Neural progenitor cell (in vitro differentiated cells): ENCODE results near the gene SYT17. TPM values are rescaled to one million over a fixed set of nuclear protein-coding genes. Genes with fewer than 3 reads are reported as not detected.

Experiments
- DNase-seq: peaks from one replicate; pipeline ENCODE4 v3.0.0-alpha.2; 2016; ENCODE audit warnings: low spot score
- H2AFZ ChIP-seq: fragments of 200-600 bp; sonication (generic); replicated peaks from 2 replicates; pipeline ENCODE4 v1.6.1; 2016; ENCODE audit warnings: antibody characterized with exemption
- H3F3A ChIP-seq: fragments of 200-600 bp; sonication (generic); 2 replicates; pipeline ENCODE4 v1.6.1; 2016; ENCODE audit warnings: antibody characterized with exemption, low read depth
- H3K27ac ChIP-seq: fragments of 200-600 bp; sonication (generic); 2 replicates; pipeline ENCODE4 v1.5.1; 2016; ENCODE audit warnings: mild to moderate bottlenecking
- H3K27me3 ChIP-seq: fragments of 200-600 bp; sonication (generic); 2 replicates; pipeline ENCODE4 v1.6.1; 2016; ENCODE audit warnings: mild to moderate bottlenecking, moderate library complexity
- H3K36me3 ChIP-seq: fragments of 200-600 bp; sonication (generic); 2 replicates; pipeline ENCODE4 v1.5.1; 2016
- H3K4me1 ChIP-seq: fragments of 200-600 bp; sonication (generic); 2 replicates; pipeline ENCODE4 v1.6.1; 2016; ENCODE audit warnings: mixed run types
- H3K4me2 ChIP-seq: fragments of 200-600 bp; sonication (generic); 2 replicates; pipeline ENCODE4 v1.6.1; 2016
- H3K4me3 ChIP-seq: fragments of 200-600 bp; sonication (generic); 2 replicates; pipeline ENCODE4 v1.5.1; 2016
- H3K79me2 ChIP-seq: fragments of 200-600 bp; sonication (generic); 2 replicates; pipeline ENCODE4 v1.6.1; 2016; ENCODE audit warnings: low read depth
- H3K9ac ChIP-seq: fragments of 200-600 bp; sonication (generic); 2 replicates; pipeline ENCODE4 v1.6.1; 2016
- H3K9me3 ChIP-seq: fragments of 200-600 bp; sonication (generic); 2 replicates; pipeline ENCODE4 v1.5.1; 2016; ENCODE audit warnings: low read depth
- H4K20me1 ChIP-seq: fragments of 200-600 bp; sonication (generic); 2 replicates; pipeline ENCODE4 v1.6.1; 2016; ENCODE audit warnings: low read depth
- H3K27ac Mint-ChIP-seq: 3 replicates; pipeline ENCODE4 v1.8.0; 2021; ENCODE audit warnings: mixed read lengths
- H3K27me3 Mint-ChIP-seq: 2 replicates; pipeline ENCODE4 v1.8.0; 2022; ENCODE audit warnings: low read depth, mild to moderate bottlenecking, inconsistent platforms, moderate library complexity, mixed read lengths; ENCODE audit not compliant: insufficient read depth
- H3K36me3 Mint-ChIP-seq: 3 replicates; pipeline ENCODE4 v1.8.0; 2021; ENCODE audit warnings: mixed read lengths
- H3K4me1 Mint-ChIP-seq: 3 replicates; pipeline ENCODE4 v1.8.0; 2021; ENCODE audit warnings: mixed read lengths
- H3K4me3 Mint-ChIP-seq: 3 replicates; pipeline ENCODE4 v1.8.0; 2021; ENCODE audit warnings: mild to moderate bottlenecking, moderate library complexity, mixed read lengths
- H3K9me3 Mint-ChIP-seq: 3 replicates; pipeline ENCODE4 v1.8.0; 2020; ENCODE audit warnings: mixed read lengths
- CTCF ChIP-seq: fragments of 200-600 bp; sonication (generic); IDR thresholded peaks from 2 replicates; pipeline ENCODE4 v1.5.1; 2017; ENCODE audit warnings: antibody characterized with exemption, mild to moderate bottlenecking
- EZH2 ChIP-seq: fragments of 200-600 bp; sonication (generic); IDR thresholded peaks from 2 replicates; pipeline ENCODE4 v1.6.1; 2017; ENCODE audit warnings: antibody characterized with exemption, mild to moderate bottlenecking, moderate library complexity
- EZH2phosphoT487 ChIP-seq: fragments of 200-600 bp; sonication (generic); IDR thresholded peaks from 2 replicates; pipeline ENCODE4 v1.6.1; 2017; ENCODE audit warnings: antibody characterized with exemption
- total RNA-seq: library from RNA; depleted of rRNA; stranded (reverse); fragments of >200 nt; gene quantifications from 2 replicates; pipeline ENCODE4 v1.2.3, GENCODE V29; 2015; ENCODE audit warnings: low replicate concordance

SYT17 gene
- total RNA-seq, 1 donor from 2014 or later: 7.2 TPM

DNA sequence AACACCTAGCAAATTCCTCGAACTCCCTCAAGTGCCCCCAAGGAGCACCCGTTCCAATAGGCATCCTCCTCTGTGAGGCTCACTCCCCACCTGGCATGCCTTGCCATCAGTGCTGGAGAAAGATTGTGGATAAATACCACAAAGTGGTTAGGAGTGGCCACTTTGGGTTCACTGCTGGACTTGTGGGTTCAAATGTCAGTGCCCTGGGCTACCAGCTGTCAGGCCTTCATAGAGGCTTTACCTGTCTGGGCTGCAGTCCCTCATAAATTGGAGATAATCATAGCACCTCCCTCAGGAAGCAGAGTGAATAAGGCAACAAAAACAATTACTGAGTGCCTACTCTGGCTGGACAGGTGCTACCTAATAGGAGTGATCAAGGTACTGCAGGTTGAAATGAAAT lies 1.5 kb upstream of the SYT17 start:
- peaks cover 12% of the 10 kb centered on the region for H3K27me3 Mint-ChIP-seq
- Histone ChIP-seq H3K79me2 (no peaks in the 10 kb centered on the region), H3K36me3 (no peaks in the 10 kb centered on the region), H3K27me3 (peaks cover 34% of the 10 kb centered on the region), H3K27ac (no peak overlapping the region), H4K20me1 (peaks cover 8% of the 10 kb centered on the region), H3K4me2 (no peak overlapping the region), H3K9ac (no peak overlapping the region), H3K9me3 (no peaks in the 10 kb centered on the region), H3F3A (peaks cover 5% of the 10 kb centered on the region), H2AFZ (no peak overlapping the region), H3K4me1 (peaks cover 3% of the 10 kb centered on the region), H3K4me3 (no peak overlapping the region)
- no peak overlapping the region for H3K4me3 Mint-ChIP-seq
- H3K9me3 Mint-ChIP-seq: no peaks in the 10 kb centered on the region
- H3K4me1 Mint-ChIP-seq: peaks cover 11% of the 10 kb centered on the region
- TF ChIP-seq CTCF (no peak), EZH2 (no peak), EZH2phosphoT487 (no peak)
- no peak overlapping the region for H3K27ac Mint-ChIP-seq
- H3K36me3 Mint-ChIP-seq: peaks cover 2% of the 10 kb centered on the region
- no peak for DNase-seq

GRCh38 chr16:19168371-19169081 lies 486 bp downstream of the SYT17 start:
- no peak overlapping the region for H3K9ac ChIP-seq
- peaks cover 8% of the 10 kb centered on the region for H4K20me1 ChIP-seq

DNA sequence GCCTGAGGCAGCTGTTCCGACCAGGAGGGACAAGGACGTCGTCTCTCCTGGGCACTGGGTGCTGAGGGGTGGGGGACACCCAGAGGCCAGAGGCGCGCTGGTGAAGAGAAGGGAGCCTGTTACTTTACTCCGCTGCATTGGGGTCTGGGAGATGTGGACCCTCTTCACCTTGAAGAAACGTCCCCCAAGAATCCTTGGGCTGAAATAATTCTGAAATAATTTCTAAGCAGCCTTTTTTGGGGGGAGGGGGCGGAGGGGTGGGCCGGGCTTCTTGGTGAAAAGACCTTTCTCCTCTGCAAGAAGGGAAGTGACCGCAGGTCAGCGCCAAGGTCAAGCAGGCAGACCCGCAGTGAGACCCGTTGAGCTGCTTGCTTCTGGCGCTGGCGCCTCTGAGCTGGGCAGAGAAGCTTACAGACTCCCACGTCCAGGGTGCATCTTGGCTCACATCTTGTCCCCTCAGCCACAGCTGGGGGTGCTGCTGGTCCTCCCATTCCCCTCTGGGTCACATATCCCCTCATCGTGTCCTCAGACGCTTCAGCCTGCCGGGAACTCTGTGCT lies 1.1 kb downstream of the SYT17 start:
- Histone ChIP-seq H3K36me3 (no peaks in the 10 kb centered on the region), H3K27me3 (peaks cover 41% of the 10 kb centered on the region), H2AFZ (peak overlapping the region; percentile 89), H3F3A (peaks cover 5% of the 10 kb centered on the region), H3K4me1 (peaks cover 3% of the 10 kb centered on the region), H4K20me1 (peaks cover 8% of the 10 kb centered on the region), H3K4me3 (peak overlapping the region; percentile 78), H3K9ac (no peak overlapping the region), H3K79me2 (no peaks in the 10 kb centered on the region), H3K9me3 (no peaks in the 10 kb centered on the region), H3K4me2 (peak overlapping the region; percentile 89), H3K27ac (no peak overlapping the region)
- H3K27ac Mint-ChIP-seq: no peak overlapping the region
- TF ChIP-seq CTCF (no peak), EZH2 (no peak), EZH2phosphoT487 (no peak)
- peaks cover 24% of the 10 kb centered on the region for H3K4me1 Mint-ChIP-seq
- DNase-seq: no peak
- peaks cover 12% of the 10 kb centered on the region for H3K27me3 Mint-ChIP-seq
- H3K4me3 Mint-ChIP-seq: peak overlapping the region; percentile 86
- H3K36me3 Mint-ChIP-seq: peaks cover 8% of the 10 kb centered on the region
- H3K9me3 Mint-ChIP-seq: no peaks in the 10 kb centered on the region

More at GRCh38 chr16:19168371-19169081, 486 bp downstream of the SYT17 start:
- Histone ChIP-seq H2AFZ (peak overlapping the region; percentile 89), H3K4me2 (peak overlapping the region; percentile 89), H3K79me2 (no peaks in the 10 kb centered on the region), H3K27me3 (peaks cover 41% of the 10 kb centered on the region), H3K4me3 (peak overlapping the region; percentile 78), H3K36me3 (no peaks in the 10 kb centered on the region), H3F3A (peaks cover 5% of the 10 kb centered on the region), H3K9me3 (no peaks in the 10 kb centered on the region), H3K27ac (no peak overlapping the region), H3K4me1 (peaks cover 3% of the 10 kb centered on the region)
- Mint-ChIP-seq H3K4me1 (peaks cover 18% of the 10 kb centered on the region), H3K36me3 (peaks cover 6% of the 10 kb centered on the region), H3K4me3 (peak overlapping the region; percentile 88), H3K27ac (no peak overlapping the region), H3K27me3 (peaks cover 12% of the 10 kb centered on the region), H3K9me3 (no peaks in the 10 kb centered on the region)
- peak; percentile 66 for DNase-seq
- no peak for TF ChIP-seq CTCF
- peak; percentile 20 for TF ChIP-seq EZH2phosphoT487
- peak; percentile 66 for TF ChIP-seq EZH2
